Lower leg skin (tissue), 3 donors: Measurements from ENCODE around the gene UBE2I.

ENCODE experiments used
- CTCF ChIP-seq, 3 donors: fragments of 450-650 bp; IDR thresholded peaks; one replicate each; pipeline ENCODE4 v1.5.1; 2016; ENCODE audit warnings: antibody characterized with exemption in 3 of 3, mild to moderate bottlenecking in 3 of 3, moderate library complexity in 2 of 3
- POLR2A ChIP-seq, 2 donors: fragments of 450-650 bp; IDR thresholded peaks; one replicate each; pipeline ENCODE4 v1.6.1; 2016 to 2017; ENCODE audit warnings: antibody characterized with exemption in 2 of 2, mild to moderate bottlenecking in 1 of 2, moderate library complexity in 1 of 2

GRCh38 chr16:1375298-1375640, 65.8 kb downstream of the UBE2I start:
- TF ChIP-seq CTCF (IDR thresholded peaks at IDR 0.05), result no peak
- TF ChIP-seq POLR2A (IDR thresholded peaks at IDR 0.05), result no peak
